ENCODE data around the gene TEX38. TPM values are rescaled to one million over a fixed set of nuclear protein-coding genes. Genes with fewer than 3 reads are reported as not detected.
"Not testable (repeated sequence)": the region's sequence is repeated elsewhere in the genome, so short reads cannot be mapped to it uniquely, and the experiment has no call there.

TEX38 gene
- total RNA-seq, 2 experiments from 2014 or later = not detected

GRCh38 chr1:46646844-46647243, 24.8 kb upstream of the TEX38 start:
- Mint-ChIP-seq H3K4me3 (no peak overlapping the region), H3K9me3 (peaks cover 10% of the 10 kb centered on the region), H3K4me1 (peaks cover 2% of the 10 kb centered on the region), H3K36me3 (ENCODE audit: low read depth) (peaks cover 47% of the 10 kb centered on the region), H3K27ac (no peak overlapping the region), H3K27me3 (no peaks in the 10 kb centered on the region)
- POLR2A ChIA-PET = no interaction called here
- DNase-seq = no peak
- CTCF ChIA-PET = no interaction called here

- peaks cover 5% of the 10 kb centered on the region for H3K4me1 Mint-ChIP-seq
- ChIA-PET POLR2A (no interaction called here), CTCF (interaction anchor here (0.6 kb wide), 1 partner anchor 522 kb away, joined by 3 read pairs; no protein-coding TSS in a partner anchor)
- DNase-seq = no peak
- no peaks in the 10 kb centered on the region for H3K27me3 Mint-ChIP-seq
- H3K27ac Mint-ChIP-seq = no peak overlapping the region
- H3K36me3 Mint-ChIP-seq (ENCODE audit: low read depth) = peaks cover 48% of the 10 kb centered on the region
- peaks cover 10% of the 10 kb centered on the region for H3K9me3 Mint-ChIP-seq
- no peak overlapping the region for H3K4me3 Mint-ChIP-seq
These were observed 24.0 kb upstream of the TEX38 start for GRCh38 chr1:46647611-46648010.

DNA sequence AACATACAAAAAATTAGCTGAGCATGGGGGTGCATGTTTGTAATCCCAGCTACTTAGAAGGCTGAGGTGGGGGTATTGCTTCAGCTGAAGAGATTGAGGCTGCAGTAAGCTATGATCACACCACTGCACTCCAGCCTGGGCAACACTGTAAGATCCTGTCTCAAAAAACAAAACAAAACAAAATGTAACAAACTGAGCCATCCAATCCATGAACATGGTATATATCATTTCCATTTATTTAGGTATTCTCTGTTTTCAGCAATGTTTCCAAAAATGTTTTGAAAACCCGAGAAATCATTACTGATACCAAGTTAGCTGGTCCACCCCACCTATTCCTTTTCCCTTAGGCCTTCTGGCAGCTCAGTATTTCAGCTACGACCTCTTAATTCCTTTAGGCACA, 21.9 kb upstream of the TEX38 start:
- Mint-ChIP-seq H3K27ac (no peak overlapping the region), H3K4me3 (no peak overlapping the region), H3K36me3 (ENCODE audit: low read depth) (peaks cover 63% of the 10 kb centered on the region), H3K27me3 (no peaks in the 10 kb centered on the region), H3K4me1 (peaks cover 19% of the 10 kb centered on the region), H3K9me3 (peaks cover 12% of the 10 kb centered on the region)
- ChIA-PET POLR2A (interaction anchor here (1.1 kb wide), 1 partner anchor 46 kb away, joined by 3 read pairs; the partner anchor contains the start of gene MKNK1), CTCF (interaction anchor here (0.6 kb wide), 1 partner anchor 56 kb away, joined by 4 read pairs; no protein-coding TSS in a partner anchor)
- no peak for DNase-seq

DNA sequence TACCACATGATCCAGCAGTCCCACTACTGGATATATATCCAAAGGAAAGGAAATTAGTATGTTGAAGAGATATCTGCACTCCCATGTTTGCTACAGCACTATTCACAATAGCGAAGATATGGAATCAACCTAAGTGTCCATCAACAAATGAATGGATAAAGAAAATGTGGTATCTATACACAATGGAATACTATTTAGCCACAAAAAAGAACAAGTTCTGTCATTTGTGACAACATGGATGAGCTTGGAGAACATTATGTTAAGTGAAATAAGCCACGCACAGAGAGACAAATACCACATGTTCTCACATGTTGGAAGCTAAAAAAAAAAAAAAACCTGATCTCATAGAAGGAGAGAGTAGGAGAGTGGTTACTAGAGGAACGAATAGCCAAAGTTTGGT, 21.2 kb upstream of the TEX38 start:
- Mint-ChIP-seq H3K4me1 (peaks cover 19% of the 10 kb centered on the region), H3K4me3 (no peak overlapping the region), H3K9me3 (peaks cover 15% of the 10 kb centered on the region), H3K27me3 (no peaks in the 10 kb centered on the region), H3K36me3 (ENCODE audit: low read depth) (peaks cover 69% of the 10 kb centered on the region), H3K27ac (no peak overlapping the region)
- no peak for DNase-seq
- ChIA-PET CTCF (interaction anchor here (0.6 kb wide), 2 partner anchors 57 to 434 kb away, joined by 3 to 4 read pairs; no protein-coding TSS in a partner anchor), POLR2A (no interaction called here)

- not testable (repeated sequence) for H3K4me3 Mint-ChIP-seq
- CTCF ChIA-PET = interaction anchor here (0.6 kb wide), 1 partner anchor 435 kb away, joined by 3 read pairs; no protein-coding TSS in a partner anchor
These were observed 20.5 kb upstream of the TEX38 start for GRCh38 chr1:46651152-46651551.

DNA sequence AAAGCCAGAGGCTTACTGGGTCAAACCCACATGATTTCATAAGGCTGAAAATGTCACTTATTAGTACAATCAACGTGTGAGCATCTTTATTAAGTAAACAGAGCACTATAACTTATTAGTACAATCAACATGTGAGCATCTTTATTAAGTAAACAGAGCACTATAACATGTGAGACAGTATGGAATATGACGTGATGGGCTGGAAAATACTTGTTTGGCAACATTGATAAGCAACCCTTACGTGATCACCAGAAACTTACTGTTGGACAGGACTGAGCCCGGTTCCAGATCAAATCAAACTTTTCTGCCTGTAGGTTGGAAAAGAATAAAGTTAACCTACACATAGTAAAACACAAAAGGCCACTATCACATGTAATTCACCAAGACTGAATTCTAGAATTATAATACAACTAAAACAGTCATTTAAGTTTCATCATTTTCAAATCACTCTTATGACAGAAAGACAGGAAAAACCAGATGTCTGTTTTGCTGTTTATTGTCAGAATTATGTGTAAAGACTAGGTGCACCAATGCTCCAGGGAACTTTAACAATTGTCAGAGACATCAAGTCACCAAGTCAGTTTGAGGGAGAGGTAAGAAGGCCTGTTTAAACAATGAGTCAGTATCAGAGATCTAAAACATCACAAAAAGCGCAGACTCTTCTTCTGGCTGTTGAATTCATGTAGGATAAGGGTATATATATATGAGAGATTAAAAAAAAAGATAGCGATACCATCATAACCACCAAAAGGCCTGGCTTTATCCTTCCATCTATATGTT, 19.1 kb upstream of the TEX38 start:
- Mint-ChIP-seq H3K4me3 (no peak overlapping the region), H3K9me3 (peaks cover 15% of the 10 kb centered on the region), H3K36me3 (ENCODE audit: low read depth) (peaks cover 78% of the 10 kb centered on the region), H3K27ac (no peak overlapping the region), H3K27me3 (no peaks in the 10 kb centered on the region), H3K4me1 (peaks cover 18% of the 10 kb centered on the region)
- DNase-seq = no peak
- POLR2A ChIA-PET = no interaction called here
- CTCF ChIA-PET = no interaction called here

More at GRCh38 chr1:46651152-46651551, 20.5 kb upstream of the TEX38 start:
- peaks cover 75% of the 10 kb centered on the region for H3K36me3 Mint-ChIP-seq (ENCODE audit: low read depth)
- H3K9me3 Mint-ChIP-seq = peaks cover 15% of the 10 kb centered on the region
- peaks cover 19% of the 10 kb centered on the region for H3K4me1 Mint-ChIP-seq
- H3K27ac Mint-ChIP-seq, POLR2A ChIA-PET, DNase-seq, H3K27me3 Mint-ChIP-seq: not testable (repeated sequence)

DNA sequence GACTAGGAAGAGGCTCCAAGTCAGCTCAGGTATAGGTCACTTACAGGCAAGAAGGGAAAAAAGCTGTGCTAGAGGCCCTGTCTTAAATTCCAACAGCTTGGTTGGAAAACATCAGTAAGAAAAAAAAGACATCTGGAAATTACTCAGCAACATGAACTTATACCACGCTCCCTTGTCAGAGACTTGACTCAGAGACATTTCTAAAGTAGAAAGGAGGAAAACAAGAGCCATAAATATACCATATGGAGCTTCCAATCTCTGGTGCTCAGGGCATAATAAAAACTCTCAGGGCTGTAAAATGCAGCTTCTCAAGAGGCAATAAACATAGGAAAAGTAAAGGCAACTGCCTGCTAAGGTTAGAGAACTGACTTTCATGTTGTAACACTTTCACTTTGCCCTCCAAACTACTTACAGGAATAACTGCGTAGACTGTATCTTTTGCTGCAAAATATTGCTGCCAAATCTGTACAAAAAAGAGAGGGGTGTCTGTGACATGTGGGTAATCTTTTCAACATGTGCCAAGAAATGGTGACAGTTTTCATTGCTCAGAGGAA, 18.2 kb upstream of the TEX38 start:
- DNase-seq = no peak

GRCh38 chr1:46654012-46654411, 17.6 kb upstream of the TEX38 start:
- ChIA-PET CTCF (interaction anchor here (1.0 kb wide), 2 partner anchors 10 to 30 kb away, joined by 3 to 4 read pairs; no protein-coding TSS in a partner anchor), POLR2A (interaction anchor here (1.1 kb wide), 1 partner anchor 116 kb away, joined by 3 read pairs; no protein-coding TSS in a partner anchor)
- no peak overlapping the region for H3K4me3 Mint-ChIP-seq
- H3K27me3 Mint-ChIP-seq = no peaks in the 10 kb centered on the region
- DNase-seq = no peak
- peaks cover 15% of the 10 kb centered on the region for H3K9me3 Mint-ChIP-seq
- H3K27ac Mint-ChIP-seq = no peak overlapping the region
- H3K36me3 Mint-ChIP-seq (ENCODE audit: low read depth) = peaks cover 81% of the 10 kb centered on the region
- H3K4me1 Mint-ChIP-seq = peaks cover 21% of the 10 kb centered on the region

More for the DNA sequence above, 18.2 kb upstream of the TEX38 start:
- H3K4me1 Mint-ChIP-seq = peaks cover 21% of the 10 kb centered on the region
- no peak overlapping the region for H3K4me3 Mint-ChIP-seq
- peaks cover 84% of the 10 kb centered on the region for H3K36me3 Mint-ChIP-seq (ENCODE audit: low read depth)
- no peaks in the 10 kb centered on the region for H3K27me3 Mint-ChIP-seq
- peak overlapping the region; percentile 16 for H3K27ac Mint-ChIP-seq
- H3K9me3 Mint-ChIP-seq = peaks cover 15% of the 10 kb centered on the region
- CTCF ChIA-PET = interaction anchor here (1.0 kb wide), 2 partner anchors 10 to 30 kb away, joined by 3 to 4 read pairs; no protein-coding TSS in a partner anchor
- POLR2A ChIA-PET = no interaction called here

- H3K36me3 Mint-ChIP-seq (ENCODE audit: low read depth) = peaks cover 80% of the 10 kb centered on the region
- H3K4me3 Mint-ChIP-seq = not testable (repeated sequence)
- POLR2A ChIA-PET = interaction anchor here (1.1 kb wide), 1 partner anchor 117 kb away, joined by 3 read pairs; no protein-coding TSS in a partner anchor
These were observed 17.0 kb upstream of the TEX38 start for GRCh38 chr1:46654698-46655097.

GRCh38 chr1:46655848-46656247, 15.8 kb upstream of the TEX38 start:
- Mint-ChIP-seq H3K27me3 (no peaks in the 10 kb centered on the region), H3K27ac (no peak overlapping the region), H3K4me1 (peaks cover 38% of the 10 kb centered on the region), H3K36me3 (ENCODE audit: low read depth) (peaks cover 72% of the 10 kb centered on the region), H3K4me3 (no peak overlapping the region), H3K9me3 (peaks cover 4% of the 10 kb centered on the region)
- CTCF ChIA-PET = interaction anchor here (1.2 kb wide), 1 partner anchor 18 kb away, joined by 3 read pairs; no protein-coding TSS in a partner anchor
- POLR2A ChIA-PET = no interaction called here
- DNase-seq = no peak

More at GRCh38 chr1:46654698-46655097, 17.0 kb upstream of the TEX38 start:
- not testable (repeated sequence) for H3K9me3 Mint-ChIP-seq, H3K27ac Mint-ChIP-seq, H3K27me3 Mint-ChIP-seq, DNase-seq
- H3K4me1 Mint-ChIP-seq = peaks cover 27% of the 10 kb centered on the region
- CTCF ChIA-PET = interaction anchor here (1.0 kb wide), 1 partner anchor 31 kb away, joined by 3 read pairs; no protein-coding TSS in a partner anchor

GRCh38 chr1:46656643-46657042, 15.0 kb upstream of the TEX38 start:
- Mint-ChIP-seq H3K4me1 (peaks cover 41% of the 10 kb centered on the region), H3K27ac (no peak overlapping the region), H3K27me3 (no peaks in the 10 kb centered on the region), H3K4me3 (no peak overlapping the region), H3K36me3 (ENCODE audit: low read depth) (peaks cover 68% of the 10 kb centered on the region), H3K9me3 (peaks cover 4% of the 10 kb centered on the region)
- DNase-seq = no peak
- ChIA-PET CTCF (no interaction called here), POLR2A (no interaction called here)

GRCh38 chr1:46657775-46658174, 13.9 kb upstream of the TEX38 start:
- no peak overlapping the region for H3K4me3 Mint-ChIP-seq
- H3K4me1 Mint-ChIP-seq = peaks cover 36% of the 10 kb centered on the region
- H3K36me3 Mint-ChIP-seq (ENCODE audit: low read depth) = peaks cover 60% of the 10 kb centered on the region
- peaks cover 4% of the 10 kb centered on the region for H3K9me3 Mint-ChIP-seq
- H3K27ac Mint-ChIP-seq = no peak overlapping the region
- no peaks in the 10 kb centered on the region for H3K27me3 Mint-ChIP-seq
- DNase-seq = no peak
- POLR2A ChIA-PET = interaction anchor here (2.1 kb wide), 1 partner anchor 19 kb away, joined by 5 read pairs; no protein-coding TSS in a partner anchor
- CTCF ChIA-PET = no interaction called here

- H3K4me1 Mint-ChIP-seq = peaks cover 24% of the 10 kb centered on the region
- H3K27me3 Mint-ChIP-seq = no peaks in the 10 kb centered on the region
- peaks cover 65% of the 10 kb centered on the region for H3K36me3 Mint-ChIP-seq (ENCODE audit: low read depth)
- peak overlapping the region; percentile 16 for H3K27ac Mint-ChIP-seq
- ChIA-PET CTCF (interaction anchor here (1.4 kb wide), 1 partner anchor 37 kb away, joined by 3 read pairs; no protein-coding TSS in a partner anchor), POLR2A (interaction anchor here (0.8 to 2.1 kb wide), 2 partner anchors 17 to 56 kb away, joined by 3 to 5 read pairs; no protein-coding TSS in a partner anchor)
- no peak for DNase-seq
- no peak overlapping the region for H3K4me3 Mint-ChIP-seq
- peaks cover 4% of the 10 kb centered on the region for H3K9me3 Mint-ChIP-seq
These were observed 12.3 kb upstream of the TEX38 start for GRCh38 chr1:46659307-46659870.

All from activated CD4-positive, alpha-beta memory T cell treated with anti-CD3 and anti-CD28 coated beads, Interleukin-2, amount 10 ng/mL, durations not matched to agents 7 days and 5 days (primary cell).